Measurements from ENCODE around the gene PPIF.

- TF ChIP-seq CTCF (IDR thresholded peaks at IDR 0.05) (no peak), POLR2A (IDR thresholded peaks at IDR 0.05) (no peak)
Measured at GRCh38 chr10:79396520-79396919, 49.3 kb downstream of the PPIF start.

All from esophagus squamous epithelium (tissue), 4 donors.